ENCODE measurements around the gene YWHAQ. TPM values are rescaled to one million over a fixed set of nuclear protein-coding genes. Genes with fewer than 3 reads are reported as not detected.

YWHAQ gene
- total and polyA plus RNA-seq, 9 donors: 103 to 249 (median 203) TPM

- H3K27ac ChIP-seq (ENCODE audit: low read length): no peak overlapping the region
- no peaks in the 10 kb centered on the region for H3K36me3 ChIP-seq (ENCODE audit: control insufficient read depth, insufficient read depth, low read length)
- H3K27me3 ChIP-seq (ENCODE audit: control insufficient read depth, insufficient read depth, low read length): no peaks in the 10 kb centered on the region
- no peak for DNase-seq
- no CpG with 5 or more reads among the region's 6 CpGs for WGBS (ENCODE audit: insufficient coverage)
- H3K9me3 ChIP-seq (replicated peaks; ENCODE audit: control insufficient read depth, low read depth, low read length): no peaks in the 10 kb centered on the region
- H3K4me1 ChIP-seq (ENCODE audit: control insufficient read depth, insufficient read depth, low read length): peaks cover 3% of the 10 kb centered on the region
- H3K4me3 ChIP-seq (ENCODE audit: low read length): no peak overlapping the region
Observed at GRCh38 chr2:9657731-9658130, 26.9 kb upstream of the YWHAQ start.

GRCh38 chr2:9657083-9657482 lies 26.3 kb upstream of the YWHAQ start:
- peaks cover 3% of the 10 kb centered on the region for H3K4me1 ChIP-seq (ENCODE audit: control insufficient read depth, insufficient read depth, low read length)
- 86% methylated on average over 5 of the region's 6 CpGs for WGBS (ENCODE audit: insufficient coverage)
- no peaks in the 10 kb centered on the region for H3K36me3 ChIP-seq (ENCODE audit: control insufficient read depth, insufficient read depth, low read length)
- no peak for DNase-seq
- no peak overlapping the region for H3K27ac ChIP-seq (ENCODE audit: low read length)
- no peaks in the 10 kb centered on the region for H3K9me3 ChIP-seq (replicated peaks; ENCODE audit: control insufficient read depth, low read depth, low read length)
- no peak overlapping the region for H3K4me3 ChIP-seq (ENCODE audit: low read length)
- H3K27me3 ChIP-seq (ENCODE audit: control insufficient read depth, insufficient read depth, low read length): no peaks in the 10 kb centered on the region

- Histone ChIP-seq H3K36me3 (ENCODE audit: control insufficient read depth, insufficient read depth, low read length) (no peaks in the 10 kb centered on the region), H3K9me3 (replicated peaks; ENCODE audit: control insufficient read depth, low read depth, low read length) (no peaks in the 10 kb centered on the region), H3K27ac (ENCODE audit: low read length) (no peak overlapping the region), H3K4me3 (ENCODE audit: low read length) (no peak overlapping the region), H3K4me1 (ENCODE audit: control insufficient read depth, insufficient read depth, low read length) (peaks cover 3% of the 10 kb centered on the region), H3K27me3 (ENCODE audit: control insufficient read depth, insufficient read depth, low read length) (no peaks in the 10 kb centered on the region)
- WGBS (ENCODE audit: insufficient coverage): 85% methylated on average over 7 of the region's 11 CpGs
- no peak for DNase-seq
Observed at GRCh38 chr2:9656270-9656766, 25.5 kb upstream of the YWHAQ start.

- H3K4me1 ChIP-seq (ENCODE audit: control insufficient read depth, insufficient read depth, low read length): peaks cover 3% of the 10 kb centered on the region
- H3K4me3 ChIP-seq (ENCODE audit: low read length): no peak overlapping the region
- H3K36me3 ChIP-seq (ENCODE audit: control insufficient read depth, insufficient read depth, low read length): no peaks in the 10 kb centered on the region
- no peaks in the 10 kb centered on the region for H3K9me3 ChIP-seq (replicated peaks; ENCODE audit: control insufficient read depth, low read depth, low read length)
- H3K27me3 ChIP-seq (ENCODE audit: control insufficient read depth, insufficient read depth, low read length): no peaks in the 10 kb centered on the region
- no peak for DNase-seq
- WGBS (ENCODE audit: insufficient coverage): 91% methylated on average over 6 of the region's 13 CpGs
- H3K27ac ChIP-seq (ENCODE audit: low read length): no peak overlapping the region
Observed at GRCh38 chr2:9655441-9656269, 24.9 kb upstream of the YWHAQ start.

- no peak for DNase-seq
- H3K9me3 ChIP-seq (replicated peaks; ENCODE audit: control insufficient read depth, low read depth, low read length): no peaks in the 10 kb centered on the region
- H3K4me3 ChIP-seq (ENCODE audit: low read length): no peak overlapping the region
- no peaks in the 10 kb centered on the region for H3K27me3 ChIP-seq (ENCODE audit: control insufficient read depth, insufficient read depth, low read length)
- H3K27ac ChIP-seq (ENCODE audit: low read length): no peak overlapping the region
- WGBS (ENCODE audit: insufficient coverage): 62% methylated on average over 5 of the region's 6 CpGs
- peaks cover 3% of the 10 kb centered on the region for H3K4me1 ChIP-seq (ENCODE audit: control insufficient read depth, insufficient read depth, low read length)
- H3K36me3 ChIP-seq (ENCODE audit: control insufficient read depth, insufficient read depth, low read length): no peaks in the 10 kb centered on the region
Observed at GRCh38 chr2:9654452-9655100, 23.8 kb upstream of the YWHAQ start.

GRCh38 chr2:9653485-9654271 lies 22.9 kb upstream of the YWHAQ start:
- Histone ChIP-seq H3K36me3 (ENCODE audit: control insufficient read depth, insufficient read depth, low read length) (no peaks in the 10 kb centered on the region), H3K9me3 (replicated peaks; ENCODE audit: control insufficient read depth, low read depth, low read length) (no peaks in the 10 kb centered on the region), H3K4me3 (ENCODE audit: low read length) (no peak overlapping the region), H3K4me1 (ENCODE audit: control insufficient read depth, insufficient read depth, low read length) (no peaks in the 10 kb centered on the region), H3K27ac (ENCODE audit: low read length) (no peak overlapping the region), H3K27me3 (ENCODE audit: control insufficient read depth, insufficient read depth, low read length) (peaks cover 5% of the 10 kb centered on the region)
- no peak for DNase-seq
- 53% methylated on average over 2 of the region's 10 CpGs for WGBS (ENCODE audit: insufficient coverage)

GRCh38 chr2:9652898-9653479 lies 22.2 kb upstream of the YWHAQ start:
- DNase-seq: no peak
- Histone ChIP-seq H3K4me1 (ENCODE audit: control insufficient read depth, insufficient read depth, low read length) (no peaks in the 10 kb centered on the region), H3K27ac (ENCODE audit: low read length) (no peak overlapping the region), H3K27me3 (ENCODE audit: control insufficient read depth, insufficient read depth, low read length) (peaks cover 7% of the 10 kb centered on the region), H3K4me3 (ENCODE audit: low read length) (no peak overlapping the region), H3K9me3 (replicated peaks; ENCODE audit: control insufficient read depth, low read depth, low read length) (no peaks in the 10 kb centered on the region), H3K36me3 (ENCODE audit: control insufficient read depth, insufficient read depth, low read length) (no peaks in the 10 kb centered on the region)
- no CpG with 5 or more reads among the region's 5 CpGs for whole genome bisulfite sequencing (ENCODE audit: insufficient coverage)

GRCh38 chr2:9652267-9652666 lies 21.5 kb upstream of the YWHAQ start:
- no peaks in the 10 kb centered on the region for H3K4me1 ChIP-seq (ENCODE audit: control insufficient read depth, insufficient read depth, low read length)
- DNase-seq: no peak
- 82% methylated on average over 1 of the region's 1 CpG for whole genome bisulfite sequencing (ENCODE audit: insufficient coverage)
- peaks cover 7% of the 10 kb centered on the region for H3K27me3 ChIP-seq (ENCODE audit: control insufficient read depth, insufficient read depth, low read length)
- H3K27ac ChIP-seq (ENCODE audit: low read length): no peak overlapping the region
- H3K9me3 ChIP-seq (replicated peaks; ENCODE audit: control insufficient read depth, low read depth, low read length): no peaks in the 10 kb centered on the region
- H3K36me3 ChIP-seq (ENCODE audit: control insufficient read depth, insufficient read depth, low read length): no peaks in the 10 kb centered on the region
- no peak overlapping the region for H3K4me3 ChIP-seq (ENCODE audit: low read length)

GRCh38 chr2:9650119-9650821 lies 19.5 kb upstream of the YWHAQ start:
- Histone ChIP-seq H3K27me3 (ENCODE audit: control insufficient read depth, insufficient read depth, low read length) (peaks cover 7% of the 10 kb centered on the region), H3K4me1 (ENCODE audit: control insufficient read depth, insufficient read depth, low read length) (peaks cover 5% of the 10 kb centered on the region), H3K27ac (ENCODE audit: low read length) (no peak overlapping the region), H3K36me3 (ENCODE audit: control insufficient read depth, insufficient read depth, low read length) (no peaks in the 10 kb centered on the region), H3K4me3 (ENCODE audit: low read length) (no peak overlapping the region), H3K9me3 (replicated peaks; ENCODE audit: control insufficient read depth, low read depth, low read length) (no peaks in the 10 kb centered on the region)
- whole genome bisulfite sequencing (ENCODE audit: insufficient coverage): 68% methylated on average over 4 of the region's 4 CpGs
- no peak for DNase-seq

Data from muscle of leg (tissue), 11 donors.